OCI-LY1 (cell line): ENCODE results near the gene MCC.

Source experiments
- H2AFZ ChIP-seq: fragments of 200-600 bp; sonication (generic), shearing (Covaris generic); 2 replicates; pipeline ENCODE4 v1.6.0; 2014; ENCODE audit warnings: antibody characterized with exemption, mild to moderate bottlenecking, low read length
- H3F3A ChIP-seq: fragments of 200-600 bp; sonication (generic), shearing (Covaris generic); 2 replicates; pipeline ENCODE4 v1.6.0; 2014; ENCODE audit warnings: mild to moderate bottlenecking, antibody characterized with exemption, low read length, moderate library complexity; ENCODE audit not compliant: insufficient read depth
- H3K27ac ChIP-seq: fragments of 200-600 bp; sonication (generic); 2 replicates; pipeline ENCODE4 v1.5.1; 2014; ENCODE audit warnings: low read length, mixed run types, mild to moderate bottlenecking, low read depth; ENCODE audit not compliant: poor library complexity, severe bottlenecking
- H3K27me3 ChIP-seq: fragments of 200-600 bp; sonication (generic); 2 replicates; pipeline ENCODE4 v1.6.0; 2014; ENCODE audit warnings: antibody characterized with exemption, mild to moderate bottlenecking, low read length, moderate library complexity; ENCODE audit not compliant: insufficient read depth
- H3K36me3 ChIP-seq: fragments of 200-600 bp; sonication (generic); 2 replicates; pipeline ENCODE4 v1.6.1; 2014; ENCODE audit warnings: mild to moderate bottlenecking, antibody characterized with exemption, low read length, moderate library complexity, mixed read lengths; ENCODE audit not compliant: insufficient read depth
- H3K4me1 ChIP-seq: fragments of 200-600 bp; sonication (generic); 2 replicates; pipeline ENCODE4 v1.5.1; 2014; ENCODE audit warnings: mild to moderate bottlenecking, low read length, moderate library complexity; ENCODE audit not compliant: insufficient read depth, severe bottlenecking
- H3K4me2 ChIP-seq: fragments of 200-600 bp; sonication (generic), shearing (Covaris generic); 2 replicates; pipeline ENCODE4 v1.6.1; 2014; ENCODE audit warnings: low read length
- H3K4me3 ChIP-seq: fragments of 200-600 bp; sonication (generic); 2 replicates; pipeline ENCODE4 v1.5.1; 2014; ENCODE audit warnings: low read length, low read depth, mild to moderate bottlenecking, mixed read lengths; ENCODE audit not compliant: poor library complexity, severe bottlenecking
- H3K79me2 ChIP-seq: fragments of 200-600 bp; shearing (Covaris generic); 2 replicates; pipeline ENCODE4 v1.6.1; 2016; ENCODE audit warnings: mixed run types, low read length, mixed read lengths; ENCODE audit not compliant: insufficient read depth
- H3K9ac ChIP-seq: fragments of 200-600 bp; sonication (generic), shearing (Covaris generic); 2 replicates; pipeline ENCODE4 v1.6.1; 2014; ENCODE audit warnings: mild to moderate bottlenecking, low read length, mixed read lengths
- H3K9me2 ChIP-seq: fragments of 200-600 bp; sonication (generic), shearing (Covaris generic); 2 replicates; pipeline ENCODE4 v1.6.1; 2014; ENCODE audit warnings: low read depth, mild to moderate bottlenecking, low read length, mixed read lengths
- H3K9me3 ChIP-seq: fragments of 200-600 bp; shearing (Covaris generic); 2 replicates; pipeline ENCODE4 v1.6.1; 2014; ENCODE audit warnings: low read length, mixed read lengths
- H4K20me1 ChIP-seq: fragments of 200-600 bp; sonication (generic), shearing (Covaris generic); 2 replicates; pipeline ENCODE4 v1.6.0; 2016; ENCODE audit warnings: mild to moderate bottlenecking, low read length; ENCODE audit not compliant: insufficient read depth
- CTCF ChIP-seq: fragments of 200-600 bp; sonication (generic), shearing (Covaris generic); IDR thresholded peaks from 2 replicates; pipeline ENCODE4 v1.5.1; 2017; ENCODE audit warnings: mild to moderate bottlenecking, antibody characterized with exemption, low read length, moderate library complexity, mixed read lengths
- EZH2 ChIP-seq: fragments of 200-600 bp; sonication (generic), shearing (Covaris generic); IDR thresholded peaks from 2 replicates; pipeline ENCODE4 v1.8.0; 2017; ENCODE audit warnings: borderline replicate concordance, mixed run types, mild to moderate bottlenecking, antibody characterized with exemption, low read length, moderate library complexity, mixed read lengths

The MCC gene

DNA sequence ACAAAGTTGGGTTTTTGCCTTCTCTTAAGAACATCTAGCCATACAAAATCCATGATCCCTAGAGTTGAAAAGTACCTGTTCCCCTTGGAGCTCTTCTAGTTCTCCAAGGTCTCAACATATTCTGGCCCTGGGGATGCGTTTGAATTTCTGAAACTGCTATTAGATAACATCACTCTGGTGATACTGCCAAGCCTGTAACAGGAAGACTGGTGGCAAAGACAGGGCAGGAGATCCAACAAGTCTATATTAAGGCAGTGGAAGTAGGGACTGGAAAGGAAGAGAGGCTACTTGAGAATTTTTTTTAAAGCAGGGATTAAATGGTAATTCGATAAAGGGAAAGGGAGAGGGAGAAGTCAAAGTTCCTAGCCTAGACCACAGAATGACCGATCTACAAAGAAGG, 264.9 kb downstream of the MCC start:
- H2AFZ ChIP-seq = no peak overlapping the region
- no peaks in the 10 kb centered on the region for H4K20me1 ChIP-seq
- TF ChIP-seq EZH2 (no peak), CTCF (no peak)
- no peaks in the 10 kb centered on the region for H3K27me3 ChIP-seq
- no peaks in the 10 kb centered on the region for H3F3A ChIP-seq
- H3K9me2 ChIP-seq = no peaks in the 10 kb centered on the region
- no peaks in the 10 kb centered on the region for H3K4me1 ChIP-seq
- no peaks in the 10 kb centered on the region for H3K79me2 ChIP-seq
- H3K27ac ChIP-seq = no peak overlapping the region
- H3K4me2 ChIP-seq = no peak overlapping the region
- no peak overlapping the region for H3K4me3 ChIP-seq
- no peaks in the 10 kb centered on the region for H3K9me3 ChIP-seq
- no peak overlapping the region for H3K9ac ChIP-seq
- no peaks in the 10 kb centered on the region for H3K36me3 ChIP-seq

- no peak for TF ChIP-seq EZH2
- TF ChIP-seq CTCF = no peak
- no peak overlapping the region for H2AFZ ChIP-seq
- H3K36me3 ChIP-seq = no peaks in the 10 kb centered on the region
- no peak overlapping the region for H3K27ac ChIP-seq
- H3K9me3 ChIP-seq = no peaks in the 10 kb centered on the region
- H3K27me3 ChIP-seq = no peaks in the 10 kb centered on the region
- no peak overlapping the region for H3K9ac ChIP-seq
- H3K4me2 ChIP-seq = no peak overlapping the region
- no peaks in the 10 kb centered on the region for H3F3A ChIP-seq
- H4K20me1 ChIP-seq = no peaks in the 10 kb centered on the region
- H3K79me2 ChIP-seq = no peaks in the 10 kb centered on the region
- H3K4me3 ChIP-seq = no peak overlapping the region
- no peaks in the 10 kb centered on the region for H3K9me2 ChIP-seq
- no peaks in the 10 kb centered on the region for H3K4me1 ChIP-seq
Measured at GRCh38 chr5:113221294-113222176, 266.7 kb downstream of the MCC start.

DNA sequence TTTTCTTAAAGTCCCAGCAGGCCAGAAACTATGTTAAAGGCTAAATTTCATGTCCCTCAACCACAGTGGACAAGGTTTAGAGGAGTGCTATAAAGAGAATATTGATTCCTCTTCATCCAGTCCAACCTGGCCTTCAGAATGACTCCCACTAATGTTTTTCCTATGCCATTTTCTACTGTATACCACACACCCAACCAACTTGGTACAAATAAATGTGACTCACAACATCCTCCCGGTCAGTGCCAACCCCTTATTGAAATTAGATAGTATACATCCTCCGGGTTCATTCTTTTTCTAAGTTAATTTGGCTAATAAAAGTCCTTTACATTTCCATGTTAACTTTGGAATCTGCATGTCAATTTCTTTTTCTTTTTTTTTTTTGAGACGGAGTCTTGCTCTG, 268.6 kb downstream of the MCC start:
- Histone ChIP-seq H3K79me2 (no peaks in the 10 kb centered on the region), H3K4me2 (no peak overlapping the region), H3K4me3 (no peak overlapping the region), H3K9ac (no peak overlapping the region), H2AFZ (no peak overlapping the region), H3K27ac (no peak overlapping the region), H3K4me1 (no peaks in the 10 kb centered on the region), H3K27me3 (no peaks in the 10 kb centered on the region), H3K9me3 (no peaks in the 10 kb centered on the region), H3K9me2 (no peaks in the 10 kb centered on the region), H3K36me3 (no peaks in the 10 kb centered on the region), H3F3A (no peaks in the 10 kb centered on the region), H4K20me1 (no peaks in the 10 kb centered on the region)
- TF ChIP-seq CTCF (no peak), EZH2 (no peak)
